HG02943 (cell line): ENCODE measurements around the gene AJAP1.
"Not testable (repeated sequence)": the region's sequence is repeated elsewhere in the genome, so short reads cannot be mapped to it uniquely, and the experiment has no call there.

Experiments used
- ATAC-seq: cut with Tn5 transposase; IDR thresholded peaks from one replicate; pipeline ENCODE4 v1.9.1; 2021; ENCODE audit warnings: mild to moderate bottlenecking, low read depth, moderate library complexity; ENCODE audit not compliant: unreplicated experiment

The AJAP1 gene, protein sequence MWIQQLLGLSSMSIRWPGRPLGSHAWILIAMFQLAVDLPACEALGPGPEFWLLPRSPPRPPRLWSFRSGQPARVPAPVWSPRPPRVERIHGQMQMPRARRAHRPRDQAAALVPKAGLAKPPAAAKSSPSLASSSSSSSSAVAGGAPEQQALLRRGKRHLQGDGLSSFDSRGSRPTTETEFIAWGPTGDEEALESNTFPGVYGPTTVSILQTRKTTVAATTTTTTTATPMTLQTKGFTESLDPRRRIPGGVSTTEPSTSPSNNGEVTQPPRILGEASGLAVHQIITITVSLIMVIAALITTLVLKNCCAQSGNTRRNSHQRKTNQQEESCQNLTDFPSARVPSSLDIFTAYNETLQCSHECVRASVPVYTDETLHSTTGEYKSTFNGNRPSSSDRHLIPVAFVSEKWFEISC

DNA sequence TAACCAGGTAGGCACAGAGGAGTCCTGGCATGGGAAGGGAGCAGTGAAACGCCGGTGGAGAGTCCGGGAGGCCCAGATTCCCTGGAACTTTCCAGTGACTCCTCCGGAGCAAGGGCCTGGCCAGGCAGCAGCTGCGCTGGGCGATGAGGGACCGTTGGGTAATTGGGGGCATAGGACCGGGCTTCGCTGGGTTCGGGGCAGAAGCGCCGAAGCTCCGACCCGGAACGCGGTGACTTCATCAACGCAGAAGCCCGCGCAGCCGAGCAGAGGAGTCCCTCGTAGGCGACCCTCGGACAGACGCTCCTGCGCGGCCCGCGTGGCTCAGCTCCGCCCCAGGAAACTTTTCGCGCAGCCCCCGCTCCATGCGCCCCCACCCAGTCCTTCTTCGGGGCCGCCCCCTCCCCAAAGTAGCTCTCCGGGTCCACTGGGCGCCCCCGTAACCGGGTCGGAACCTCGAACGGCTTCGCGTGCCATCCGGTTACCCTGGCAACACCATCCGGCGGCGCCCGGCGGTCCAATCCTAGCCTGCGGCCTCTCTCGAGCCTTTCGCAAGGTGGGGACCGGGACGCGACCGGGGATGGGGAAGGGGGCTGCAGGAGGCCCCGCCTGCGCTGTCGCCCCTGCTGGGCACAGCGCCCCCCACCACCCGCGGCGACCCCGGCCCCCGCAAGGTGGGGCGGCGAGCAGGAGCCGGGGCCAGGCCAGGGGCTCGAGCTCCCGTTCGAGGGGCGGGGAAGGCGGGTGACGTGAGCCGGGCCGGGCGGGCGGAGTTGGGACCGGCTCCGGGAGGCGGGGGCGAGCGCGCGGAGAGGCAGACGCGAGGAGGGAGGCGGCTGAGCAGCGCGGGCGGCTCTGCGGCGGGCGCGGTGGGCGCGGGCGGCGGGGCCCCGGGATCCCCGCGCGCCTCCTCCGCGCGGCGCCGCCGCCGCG lies at the start of gene AJAP1:
AJAP1 (plus strand) TSS at position 814 of the 930 bp plus-strand sequence. CDS start 817 bp downstream, outside the sequence.
- ATAC-seq, result no peak

DNA sequence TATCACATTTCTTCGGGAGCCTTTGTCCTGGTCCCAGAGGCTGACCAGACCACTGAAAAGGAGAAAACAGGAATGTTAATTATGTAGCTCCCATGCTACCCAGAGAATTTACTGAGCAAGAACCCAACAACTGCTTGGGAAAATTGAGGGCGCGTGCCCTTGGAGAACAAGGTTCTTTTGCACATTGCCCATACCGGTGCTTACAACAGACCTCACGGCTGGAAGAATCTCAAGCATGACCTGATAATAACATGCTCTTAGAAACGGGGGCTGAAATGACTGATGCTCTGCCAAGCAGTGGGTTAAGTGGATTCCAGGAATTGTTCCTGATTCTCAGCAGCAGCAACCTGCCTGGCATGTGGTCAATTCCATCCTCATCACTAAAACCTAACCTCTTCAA lies 49.3 kb upstream of the AJAP1 start:
- no peak for ATAC-seq

DNA sequence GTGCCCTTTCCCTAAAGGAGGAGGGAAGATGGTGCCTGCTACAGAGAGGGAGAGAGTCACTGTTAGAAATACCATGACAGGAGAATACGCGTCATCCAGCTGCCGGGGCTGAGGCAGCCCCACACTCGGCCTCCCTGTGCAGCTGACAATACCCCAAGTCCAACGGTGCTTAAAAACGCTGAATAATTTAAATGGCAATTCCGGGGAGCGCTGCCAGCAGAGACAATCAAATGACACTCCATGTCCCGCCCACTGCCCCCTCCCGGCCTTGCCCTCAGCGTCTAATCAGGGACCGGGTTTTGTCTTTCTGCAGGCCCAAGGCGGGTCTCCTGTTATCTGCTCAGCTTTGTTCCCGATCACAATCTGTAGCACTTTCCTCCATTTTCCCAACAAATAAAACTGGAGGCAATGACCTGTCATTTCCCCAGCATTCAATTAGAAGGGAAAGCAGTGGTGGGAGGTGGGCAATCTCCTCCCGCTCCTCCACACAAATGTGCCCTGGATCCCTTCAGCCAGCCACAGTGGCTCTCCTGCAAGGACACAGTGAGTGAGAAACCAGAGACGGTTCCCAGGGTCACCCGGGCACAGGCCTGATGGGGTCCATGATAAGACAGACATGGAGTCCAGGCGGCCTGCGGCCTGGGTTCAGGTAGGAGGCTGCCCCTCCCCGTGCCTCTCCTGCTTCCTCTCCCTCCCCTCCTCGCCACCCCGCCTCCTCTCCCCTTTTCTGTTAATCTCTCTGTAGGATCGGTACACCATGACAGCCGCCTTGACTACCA lies 42.7 kb upstream of the AJAP1 start:
- no peak for ATAC-seq

DNA sequence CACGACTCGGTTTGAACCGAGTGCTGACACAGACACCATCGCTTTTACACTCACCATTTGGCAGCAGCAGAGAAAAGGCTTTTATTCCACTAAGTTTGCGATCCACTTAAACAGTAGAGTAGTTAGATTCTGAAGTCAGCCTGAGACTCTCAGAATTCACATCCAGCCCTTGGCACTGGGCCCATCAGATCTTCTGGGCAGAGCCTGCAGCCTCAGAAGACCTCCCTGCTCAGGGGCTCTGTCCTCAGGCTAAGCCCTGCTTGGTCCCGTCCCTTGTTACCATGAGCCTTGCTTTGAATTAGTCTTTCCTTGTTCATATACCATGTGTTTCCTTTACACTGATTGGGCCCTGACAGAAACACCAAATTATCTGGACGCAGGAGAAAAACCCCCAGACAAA lies 41.4 kb upstream of the AJAP1 start:
- no peak for ATAC-seq

DNA sequence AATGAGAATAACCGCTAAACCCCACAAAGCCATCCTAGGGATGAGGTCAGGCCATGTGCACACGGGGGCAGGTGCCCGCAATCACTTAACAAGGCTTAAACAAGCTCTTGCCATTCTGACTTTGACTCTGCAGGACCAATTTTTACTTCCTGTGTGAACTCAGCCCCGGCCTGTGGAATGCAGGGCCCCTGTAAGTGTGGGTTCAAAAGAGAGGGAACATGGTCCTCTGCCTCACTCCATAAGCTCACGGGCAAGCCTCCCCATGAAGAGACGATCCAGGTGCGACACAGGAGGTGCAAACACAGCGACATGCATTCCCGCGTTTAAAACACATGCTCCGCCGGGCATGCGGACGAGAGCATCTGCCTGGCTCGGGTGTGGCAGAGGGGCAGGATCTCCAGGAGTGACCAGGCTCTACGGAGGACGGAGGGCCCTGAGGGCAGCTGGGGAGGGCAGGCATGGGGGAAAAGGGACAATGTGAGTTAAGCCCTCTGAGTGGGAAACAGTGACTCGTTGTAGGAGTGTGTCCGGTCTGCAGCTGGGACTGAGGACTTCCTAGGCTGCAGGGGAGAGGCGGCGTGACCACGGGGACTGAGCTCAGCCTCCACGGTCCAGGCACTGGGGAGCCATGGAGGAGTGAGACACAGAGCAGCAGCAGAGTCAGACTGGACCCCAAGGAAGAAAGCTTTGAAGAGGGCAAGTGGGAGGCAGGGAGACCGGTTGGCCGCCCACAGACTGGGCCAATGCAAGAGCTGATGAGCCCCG lies 40.6 kb upstream of the AJAP1 start:
- no peak for ATAC-seq

DNA sequence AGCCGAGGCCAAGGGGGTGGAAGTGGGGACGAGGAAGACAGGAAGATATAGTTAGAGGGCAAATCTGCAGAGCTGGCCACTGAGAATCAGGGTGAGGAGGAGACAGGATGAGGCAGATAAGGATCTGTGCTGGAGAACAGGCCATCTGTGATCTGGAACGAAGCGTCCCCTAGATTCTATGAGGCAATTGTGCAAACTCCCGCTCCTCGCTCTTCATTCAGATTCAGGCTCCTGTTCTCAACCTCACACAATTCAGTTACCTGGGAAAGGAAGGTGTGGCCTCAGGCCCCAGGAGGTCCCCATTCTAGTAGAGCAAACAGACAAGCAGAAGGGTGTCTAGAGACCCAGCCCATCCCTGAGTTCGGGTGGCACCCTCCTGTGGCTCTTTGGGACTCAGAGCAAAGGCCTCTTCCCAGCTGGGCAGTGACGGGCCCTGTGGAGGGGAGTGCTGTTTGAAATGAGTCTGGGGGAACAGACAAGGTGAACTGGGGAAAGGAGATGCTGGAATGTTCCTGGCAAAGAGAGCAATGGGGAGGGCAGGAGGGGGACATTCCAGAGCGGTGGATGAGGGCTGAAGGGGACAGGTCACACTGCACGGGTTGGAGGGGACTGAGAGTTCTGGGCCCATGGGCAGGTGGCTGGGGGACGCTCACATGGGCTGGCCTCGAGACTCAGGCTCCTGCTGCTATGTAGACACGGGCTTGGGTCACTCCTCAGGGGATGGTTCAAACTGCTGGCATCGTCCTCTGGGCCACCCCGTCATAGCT lies 39.9 kb upstream of the AJAP1 start:
- ATAC-seq, result no peak

DNA sequence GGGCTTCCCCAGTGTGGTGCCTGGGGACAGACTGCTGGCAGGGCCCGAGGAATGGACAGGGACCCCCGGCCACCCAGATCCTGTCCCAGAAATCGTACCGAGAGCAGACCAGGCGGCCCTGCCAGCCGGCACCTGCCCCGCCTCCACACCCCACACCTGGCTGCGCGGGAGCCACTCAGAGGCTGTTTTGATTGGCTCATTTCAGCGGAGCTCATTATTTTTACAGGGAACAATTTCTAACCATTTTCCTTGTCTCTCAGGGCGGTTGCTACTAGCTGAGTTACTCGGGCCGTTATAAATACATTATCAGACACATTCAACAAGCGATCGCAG lies 39.3 kb upstream of the AJAP1 start:
- no peak for ATAC-seq

DNA sequence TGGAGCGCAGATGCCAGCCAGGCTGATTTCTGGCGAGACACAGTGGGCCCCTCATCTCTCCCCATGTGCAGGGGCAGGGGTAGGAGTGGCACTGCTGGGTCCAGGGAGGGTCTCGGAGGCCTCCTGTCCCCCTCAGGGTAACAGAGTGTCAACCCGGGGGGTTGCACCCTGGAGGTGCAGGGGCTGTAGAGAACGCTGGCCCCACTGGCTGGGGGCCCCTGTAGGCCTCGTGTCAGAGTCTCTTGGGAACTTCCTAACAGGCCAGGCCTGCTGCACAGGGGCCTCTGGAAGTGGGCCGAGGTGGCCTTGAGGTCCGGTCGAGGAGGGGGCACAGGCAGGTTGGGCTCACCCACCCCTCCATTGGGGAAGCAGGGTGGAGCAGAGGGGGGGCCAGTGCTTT lies 38.9 kb upstream of the AJAP1 start:
- no peak for ATAC-seq

DNA sequence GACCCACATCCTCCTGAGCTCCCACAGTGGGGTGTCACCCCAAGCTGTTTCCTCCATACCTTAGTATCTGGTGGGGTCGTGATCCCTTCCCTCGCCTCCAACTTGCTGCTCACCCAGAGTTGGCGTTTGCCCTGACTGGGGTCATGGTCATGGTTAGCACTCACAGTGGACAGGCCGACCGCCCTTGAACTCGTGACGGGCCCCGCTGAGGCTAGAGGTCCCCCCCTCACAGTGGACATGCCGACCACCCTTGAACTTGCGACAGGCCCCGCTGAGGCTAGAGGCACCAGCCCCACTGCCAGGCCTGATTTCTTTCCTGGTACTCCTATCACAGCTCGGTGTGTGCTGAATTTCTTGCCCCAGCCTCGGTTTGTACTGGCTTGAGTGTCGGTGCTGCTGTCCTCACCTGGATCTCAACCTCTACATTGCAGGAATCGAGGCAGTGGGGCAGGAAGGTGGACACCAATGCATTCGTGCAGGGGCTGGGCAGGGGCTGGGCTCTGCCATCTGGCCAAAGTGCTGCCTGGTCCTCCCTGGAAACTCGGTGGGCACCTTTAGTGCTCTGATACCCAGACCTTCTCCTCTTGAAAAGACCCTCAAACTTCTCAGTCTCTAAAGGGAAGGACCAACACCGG lies 37.5 kb upstream of the AJAP1 start:
- no peak for ATAC-seq

DNA sequence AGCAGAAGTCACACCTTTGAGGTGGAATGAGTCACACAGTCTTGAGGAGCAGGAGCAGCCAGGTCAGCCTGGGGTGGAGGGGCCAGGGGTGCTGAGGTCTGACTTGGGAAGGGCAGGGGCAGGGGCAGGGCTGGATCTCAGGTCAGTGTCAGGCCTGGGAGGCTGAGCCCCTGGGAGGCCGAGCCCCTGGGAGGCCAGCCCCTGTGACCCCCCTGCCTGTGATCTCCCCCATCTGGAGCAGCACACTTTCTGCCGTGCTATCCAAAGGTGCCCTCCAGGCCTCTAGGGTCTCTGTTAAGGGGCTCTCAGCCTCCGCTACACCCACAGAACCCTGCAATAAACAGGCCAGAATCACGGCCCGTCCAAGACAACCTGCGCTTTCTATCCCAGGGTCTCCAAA lies 36.9 kb upstream of the AJAP1 start:
- ATAC-seq, result no peak

DNA sequence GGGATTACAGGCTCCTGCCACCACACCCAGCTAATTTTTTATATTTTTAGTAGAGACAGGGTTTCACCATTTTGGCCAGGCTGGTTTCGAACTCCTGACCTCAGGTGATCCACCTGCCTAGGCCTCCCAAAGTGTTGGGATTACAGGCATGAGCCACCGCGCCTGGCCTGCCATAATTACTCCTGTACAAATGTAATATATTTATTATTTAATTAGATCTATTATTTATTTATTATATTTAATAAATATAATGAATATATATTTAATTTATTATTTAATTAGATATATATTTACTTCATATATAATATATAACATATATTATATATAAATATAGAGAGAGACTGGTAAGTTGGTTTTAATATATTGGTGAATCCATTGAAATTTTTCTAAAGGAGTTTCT lies 35.6 kb upstream of the AJAP1 start:
- not testable (repeated sequence) for ATAC-seq

DNA sequence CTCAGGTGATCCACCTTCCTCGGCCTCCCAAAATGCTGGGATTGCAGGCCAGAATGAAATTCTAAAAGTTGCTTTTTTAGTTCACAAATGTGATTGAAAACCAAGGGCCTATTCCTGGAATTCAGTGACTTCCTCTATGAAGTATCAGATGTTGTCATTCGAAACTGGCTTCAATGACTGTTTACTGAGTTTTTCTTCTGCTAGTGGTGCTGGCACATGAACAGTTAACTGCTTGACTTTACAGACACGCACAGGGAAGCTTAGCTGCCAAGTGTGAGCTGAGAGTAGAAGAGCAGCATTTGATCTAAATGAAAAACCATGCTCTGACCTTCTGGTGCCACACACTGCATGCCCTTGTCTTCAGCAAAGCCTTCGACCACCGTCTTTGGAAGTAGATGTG lies 32.8 kb upstream of the AJAP1 start:
- ATAC-seq, result no peak

DNA sequence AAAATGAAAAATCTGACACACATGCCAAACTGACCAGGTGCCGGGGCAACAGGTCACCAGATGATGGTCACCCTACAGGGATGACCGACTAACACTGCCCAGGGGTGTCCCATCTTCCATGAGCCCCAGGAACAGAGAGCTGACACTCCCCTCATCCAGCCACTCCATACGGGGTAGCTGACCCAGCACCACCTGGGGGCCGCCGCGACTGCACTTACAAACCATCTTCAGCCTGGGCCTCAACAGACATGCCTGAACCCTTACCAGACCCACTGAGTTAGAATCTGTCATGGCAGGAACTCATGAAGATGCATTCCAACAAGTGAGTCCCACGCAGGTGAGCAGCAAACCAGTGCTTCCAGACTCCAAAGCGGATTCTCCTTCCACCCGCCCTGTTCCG lies 31.6 kb upstream of the AJAP1 start:
- ATAC-seq, result no peak

DNA sequence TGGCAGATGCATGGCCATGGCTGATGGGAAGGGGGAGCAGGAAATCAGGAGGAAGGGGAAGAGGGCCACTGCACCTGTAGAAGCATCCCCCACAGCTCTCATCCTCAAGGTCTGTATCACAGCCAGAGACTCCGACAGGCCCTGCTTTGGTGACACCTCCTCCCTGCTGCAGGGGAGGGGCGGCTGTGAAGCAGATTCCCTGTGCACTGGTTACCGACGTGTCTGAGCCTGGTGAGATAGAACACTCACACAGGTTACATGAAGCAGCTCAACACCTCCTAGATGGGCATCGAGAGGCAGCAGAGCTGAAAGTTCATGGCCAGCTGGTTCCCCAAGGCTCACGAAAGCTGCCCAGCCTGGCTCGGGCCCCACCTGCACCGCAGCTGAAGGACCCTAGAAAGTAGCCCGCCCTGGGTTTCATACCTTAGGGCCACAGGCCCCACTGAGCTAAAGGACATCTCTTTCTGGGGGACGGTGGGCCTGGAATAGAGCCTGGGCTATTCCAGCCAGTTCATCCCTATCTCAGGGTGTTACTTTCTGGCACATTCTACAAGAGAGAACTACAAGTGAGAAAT lies 30.2 kb upstream of the AJAP1 start:
- no peak for ATAC-seq

DNA sequence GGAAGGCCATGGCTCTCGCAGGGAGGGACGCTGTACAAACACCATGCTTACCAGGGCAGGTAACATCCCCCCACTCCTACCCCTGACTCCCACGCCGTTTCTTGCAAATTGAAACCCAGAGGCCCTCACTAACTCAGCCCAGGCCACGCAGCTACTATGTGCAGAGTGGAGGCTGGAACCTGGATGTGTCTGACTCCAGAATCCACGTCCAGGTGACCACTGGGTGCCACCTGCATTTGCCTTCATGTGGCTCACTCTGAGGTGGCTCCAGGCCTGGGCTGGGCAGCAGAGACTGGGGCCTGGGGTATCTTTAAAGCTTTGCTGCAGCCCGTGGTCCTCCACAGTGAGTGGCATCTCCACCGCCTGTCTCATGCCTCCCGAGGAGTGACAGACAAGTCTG lies 29.6 kb upstream of the AJAP1 start:
- no peak for ATAC-seq

DNA sequence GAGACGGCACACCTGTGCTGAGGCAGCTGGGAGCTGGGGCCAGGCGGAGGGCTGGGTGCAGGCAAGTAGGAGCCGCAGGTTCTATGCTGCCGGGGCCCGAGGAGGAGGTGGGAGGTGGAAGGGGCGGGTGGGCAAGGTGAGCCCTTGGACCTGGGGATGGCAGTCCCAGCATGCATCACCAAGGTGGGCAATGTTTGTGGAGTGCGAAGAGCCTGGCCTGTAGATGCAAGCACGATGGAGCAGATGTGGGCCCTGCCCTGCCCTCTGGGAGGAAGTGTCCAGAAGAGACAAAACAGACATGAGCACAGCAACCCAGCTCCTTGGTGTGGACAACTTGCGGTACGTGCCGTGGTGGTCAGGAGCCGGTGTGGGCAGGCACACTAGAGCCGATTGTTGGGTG lies 28.3 kb upstream of the AJAP1 start:
- no peak for ATAC-seq

DNA sequence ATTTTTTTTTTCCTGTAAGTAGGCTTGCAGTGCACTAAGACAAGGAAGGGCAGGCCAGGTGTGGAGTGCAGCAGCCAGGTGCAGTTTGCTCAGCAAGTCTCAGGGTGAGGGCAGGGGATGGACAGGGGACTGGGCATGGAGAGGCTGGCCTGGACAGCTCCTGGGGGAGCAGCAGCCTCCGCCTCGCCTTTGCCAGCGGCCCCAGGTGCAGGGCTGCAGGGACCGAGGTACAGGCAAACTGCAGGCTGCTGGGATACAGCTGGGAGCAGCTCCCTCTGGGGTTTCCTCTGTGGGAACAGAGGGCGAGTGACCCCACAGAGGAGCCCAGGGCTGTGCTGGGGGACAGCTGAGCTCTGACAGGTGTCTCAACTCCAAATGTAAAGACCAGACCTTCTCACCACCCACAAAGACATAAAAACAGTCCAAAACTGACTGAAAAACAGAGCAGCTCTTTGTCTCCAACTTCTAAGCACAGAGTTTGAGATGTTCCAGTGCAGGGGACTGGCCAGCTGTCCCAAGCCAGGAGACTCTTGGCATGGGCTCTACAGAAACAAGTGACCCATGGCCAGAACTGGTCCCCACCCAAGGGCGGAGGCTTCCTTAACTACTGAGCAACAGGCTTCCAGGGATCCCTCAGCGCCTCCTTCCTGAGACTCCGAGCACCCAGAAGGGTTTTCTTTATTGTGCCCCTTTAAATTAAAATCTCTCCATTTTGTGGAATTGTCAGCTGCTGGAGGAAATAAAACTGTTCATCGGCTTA lies 27.7 kb upstream of the AJAP1 start:
- no peak for ATAC-seq

DNA sequence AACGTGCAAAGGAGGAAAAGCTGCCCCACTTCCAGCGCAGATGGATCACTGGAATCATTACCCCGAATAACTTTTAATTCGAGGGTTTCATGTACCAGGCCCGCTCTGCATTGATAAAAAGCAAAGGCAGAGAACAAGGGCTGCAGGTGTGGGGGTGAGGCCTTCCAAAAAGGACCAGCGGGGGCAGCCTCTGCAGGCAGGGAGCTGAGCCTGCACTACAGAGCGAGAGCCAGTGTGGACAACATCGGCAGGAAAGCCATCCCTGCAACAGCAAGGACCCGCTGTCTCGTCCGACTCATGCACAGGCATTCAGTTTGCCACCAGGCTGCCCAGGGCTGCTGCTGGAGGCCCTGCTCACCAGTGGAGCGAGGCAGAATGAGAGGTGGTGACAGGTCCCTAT lies 27.1 kb upstream of the AJAP1 start:
- no peak for ATAC-seq
